ENCODE results near the gene GLG1.

GLG1 gene

GRCh38 chr16:74625500-74626350 is 18.8 kb upstream of the GLG1 start:
- FAIRE-seq, result no peak
- no peak for DNase-seq (ENCODE audit: insufficient read length, low spot score)
- TF ChIP-seq CTCF (IDR thresholded peaks at IDR 0.05; ENCODE audit: insufficient read depth, missing control alignments), result no peak

- FAIRE-seq (no peak), DNase-seq (ENCODE audit: insufficient read length, low spot score) (no peak)
- no peak for TF ChIP-seq CTCF (IDR thresholded peaks at IDR 0.05; ENCODE audit: insufficient read depth, missing control alignments)
Observed at GRCh38 chr16:74623839-74624235, 16.9 kb upstream of the GLG1 start.

GRCh38 chr16:74623214-74623838 is 16.4 kb upstream of the GLG1 start:
- peak; percentile 65 for TF ChIP-seq CTCF (IDR thresholded peaks at IDR 0.05; ENCODE audit: insufficient read depth, missing control alignments)
- FAIRE-seq (no peak), DNase-seq (ENCODE audit: insufficient read length, low spot score) (no peak)

GRCh38 chr16:74622005-74622404 is 15.1 kb upstream of the GLG1 start:
- FAIRE-seq (no peak), DNase-seq (ENCODE audit: insufficient read length, low spot score) (no peak)
- TF ChIP-seq CTCF (IDR thresholded peaks at IDR 0.05; ENCODE audit: insufficient read depth, missing control alignments), result no peak

GRCh38 chr16:74617206-74617788 is 10.4 kb upstream of the GLG1 start:
- DNase-seq (ENCODE audit: insufficient read length, low spot score) (no peak), FAIRE-seq (no peak)
- no peak for TF ChIP-seq CTCF (IDR thresholded peaks at IDR 0.05; ENCODE audit: insufficient read depth, missing control alignments)

- no peak for FAIRE-seq
- no peak for DNase-seq (ENCODE audit: insufficient read length, low spot score)
- no peak for TF ChIP-seq CTCF (IDR thresholded peaks at IDR 0.05; ENCODE audit: insufficient read depth, missing control alignments)
Observed at GRCh38 chr16:74611721-74612120, 4.8 kb upstream of the GLG1 start.

All from D721Med (cell line).